B cell (primary cell): Measurements from ENCODE around the gene L2HGDH. TPM values are rescaled to one million over a fixed set of nuclear protein-coding genes. Genes with fewer than 3 reads are reported as not detected.

ENCODE experiments used
- ATAC-seq: fragments of 200-7000 bp; cut with Tn5 transposase; one replicate; pipeline ENCODE4 v1.10.0; 2021; ENCODE audit warnings: low read depth, mild to moderate bottlenecking, moderate number of reproducible peaks, moderate library complexity
- CTCF ChIA-PET: fragments of 350-600 bp; sonication (Branson Sonifier 250); formaldehyde crosslinking; loops from one replicate; lab custom pipeline; 2021; ENCODE audit warnings: antibody characterized with exemption, inconsistent platforms; lab: Charles Lee
- POLR2A ChIA-PET: fragments of 350-600 bp; sonication (Branson Sonifier 250); formaldehyde crosslinking; loops from one replicate; lab custom pipeline; 2021; ENCODE audit warnings: antibody characterized with exemption; lab: Charles Lee
- DNase-seq: peaks from one replicate; pipeline ENCODE4 v3.0.0; 2013
- H2AFZ ChIP-seq: 2 replicates; pipeline ENCODE4 v1.6.1; 2012; ENCODE audit warnings: mild to moderate bottlenecking, low read depth, low read length; ENCODE audit not compliant: insufficient read depth, poor library complexity, severe bottlenecking
- H3K27ac ChIP-seq, 2 donors: 1 replicate in 1 of 2; 2 replicates in 1 of 2; pipeline ENCODE4 v1.5.1; 2012 to 2013; ENCODE audit warnings: low read length in 2 of 2, mild to moderate bottlenecking in 2 of 2, moderate library complexity in 1 of 2
- H3K27me3 ChIP-seq, 4 experiments: fragments of 200-600 bp in 1 of 4; sonication (generic) in 1 of 4; replicated peaks in 1 of 4; 1 replicate in 2 of 4; 2 replicates in 2 of 4; pipeline versions ENCODE4 v1.6.1 to v1.7.0; 2013 to 2016; ENCODE audit warnings: low read length in 3 of 4, mild to moderate bottlenecking in 2 of 4, mixed read lengths in 1 of 4, moderate library complexity in 1 of 4; ENCODE audit not compliant: insufficient read depth in 4 of 4, control insufficient read depth in 3 of 4; ENCODE audit errors: control extremely low read depth in 1 of 4
- H3K36me3 ChIP-seq, 2 experiments: replicated peaks in 1 of 2; 1 replicate in 1 of 2; 2 replicates in 1 of 2; pipeline versions ENCODE4 v1.6.1 to v1.7.1; 2013; ENCODE audit warnings: low read length in 1 of 2; ENCODE audit not compliant: insufficient read depth in 2 of 2, control insufficient read depth in 1 of 2; ENCODE audit errors: control extremely low read depth in 1 of 2, extremely low read depth in 1 of 2
- H3K4me1 ChIP-seq, 2 donors: fragments of 200-600 bp in 1 of 2; sonication (generic) in 1 of 2; 1 replicate in 1 of 2; 2 replicates in 1 of 2; pipeline versions ENCODE4 v1.5.1 to v1.6.1; 2013 to 2017; ENCODE audit warnings: low read length in 2 of 2; ENCODE audit not compliant: control insufficient read depth in 2 of 2, insufficient read depth in 2 of 2
- H3K4me2 ChIP-seq: replicated peaks from 2 replicates; pipeline ENCODE3; 2012; ENCODE audit warnings: mild to moderate bottlenecking, low read depth, low read length; ENCODE audit not compliant: poor library complexity, severe bottlenecking
- H3K4me3 ChIP-seq, 5 experiments: fragments of 200-600 bp in 1 of 5; sonication (generic) in 1 of 5; 1 replicate in 3 of 5; 2 replicates in 2 of 5; pipeline versions ENCODE4 v1.5.1 to v1.7.0; 2011 to 2016; ENCODE audit warnings: low read length in 4 of 5, mild to moderate bottlenecking in 4 of 5, low read depth in 2 of 5, control low read depth in 1 of 5, moderate library complexity in 1 of 5; ENCODE audit not compliant: insufficient read depth in 1 of 5; ENCODE audit errors: control extremely low read depth in 1 of 5, extremely low read depth in 1 of 5
- H3K79me2 ChIP-seq: fragments of 200-600 bp; sonication (generic); one replicate; pipeline ENCODE4 v1.6.0; 2016; ENCODE audit warnings: low read length; ENCODE audit not compliant: control insufficient read depth, insufficient read depth
- H3K9ac ChIP-seq: fragments of 200-600 bp; sonication (generic); 2 replicates; pipeline ENCODE4 v1.6.1; 2017; ENCODE audit warnings: mild to moderate bottlenecking, low read length, moderate library complexity
- H3K9me3 ChIP-seq, 3 donors: one replicate each; pipeline versions ENCODE4 v1.6.1 to v1.7.1; 2013; ENCODE audit warnings: low read length in 2 of 3; ENCODE audit not compliant: control insufficient read depth in 2 of 3, insufficient read depth in 1 of 3; ENCODE audit errors: control extremely low read depth in 1 of 3
- H4K20me1 ChIP-seq: 2 replicates; pipeline ENCODE4 v1.6.0; 2012; ENCODE audit warnings: mild to moderate bottlenecking, low read length; ENCODE audit not compliant: insufficient read depth, control insufficient read depth, poor library complexity, severe bottlenecking
- H3K27ac Mint-ChIP-seq: one replicate; pipeline ENCODE4 v1.8.0; 2021; ENCODE audit warnings: mixed read lengths
- H3K27me3 Mint-ChIP-seq: one replicate; pipeline ENCODE4 v1.8.0; 2021; ENCODE audit warnings: mixed read lengths
- H3K4me1 Mint-ChIP-seq: one replicate; pipeline ENCODE4 v1.8.0; 2021; ENCODE audit warnings: mixed read lengths
- H3K4me3 Mint-ChIP-seq: one replicate; pipeline ENCODE4 v1.8.0; 2021; ENCODE audit warnings: mixed read lengths
- H3K9me3 Mint-ChIP-seq: one replicate; pipeline ENCODE4 v1.8.0; 2022; ENCODE audit warnings: mixed read lengths; ENCODE audit not compliant: insufficient read depth
- CTCF ChIP-seq: fragments of 200-600 bp; IDR thresholded peaks from one replicate; pipeline ENCODE4 v1.8.0; 2022; ENCODE audit warnings: antibody characterized with exemption, mild to moderate bottlenecking
- EZH2 ChIP-seq: IDR thresholded peaks from 2 replicates; pipeline ENCODE4 v1.6.1; 2012; ENCODE audit warnings: borderline replicate concordance, low read depth, mild to moderate bottlenecking, moderate library complexity, low read length; ENCODE audit not compliant: insufficient read depth, poor library complexity, severe bottlenecking
- WGBS: methylation state at CpG from one replicate; pipeline ENCODE4 v1.1.5; 2013; ENCODE audit warnings: missing lambda C conversion rate; ENCODE audit not compliant: insufficient coverage; 5-methylcytosine and 5-hydroxymethylcytosine counted together
- intact Hi-C: fragments of 100-400 bp; cut with micrococcal nuclease; formaldehyde crosslinking; loops from one replicate; pipeline ENCODE4 v1.10.0; 2022
- polyA plus RNA-seq: library from polyadenylated mRNA; depleted of rRNA; stranded (reverse); fragments of >200 nt; gene quantifications from 2 replicates; pipeline ENCODE4 v1.2.3, GENCODE V29; 2012
- total RNA-seq, 2 donors: library from RNA; stranded (reverse); fragments of 120-200 nt in 1 of 2; gene quantifications; 1 replicate in 1 of 2; 2 replicates in 1 of 2; pipeline versions ENCODE4 v1.2.3 to v1.2.4, GENCODE V29; 2013 to 2022

The L2HGDH gene
- total and polyA plus RNA-seq, 2 donors (not counting 1 experiment from before 2014, with no cell fraction given), result 1.1 to 5.5 TPM

GRCh38 chr14:50343434-50343833 is 31.4 kb upstream of the L2HGDH start:
- H3K27ac ChIP-seq, result no peak overlapping the region
- Mint-ChIP-seq H3K4me3 (no peak overlapping the region), H3K4me1 (peaks cover 13% of the 10 kb centered on the region), H3K27me3 (no peaks in the 10 kb centered on the region), H3K9me3 (no peaks in the 10 kb centered on the region), H3K27ac (no peak overlapping the region)
- H3K4me2 ChIP-seq, result no peak overlapping the region
- DNase-seq (no peak), ATAC-seq (no peak)
- no peak overlapping the region for H2AFZ ChIP-seq
- TF ChIP-seq CTCF, result no peak
- no peak for TF ChIP-seq EZH2
- H3K4me1 ChIP-seq, result peaks cover 5 to 8% of the 10 kb centered on the region in 2 donors
- ChIA-PET CTCF (interaction anchor here (1.1 to 1.4 kb wide), 6 partner anchors 14 to 188 kb away, joined by 3 to 8 read pairs (median 4); partner anchors contain the start of gene MAP4K5), POLR2A (no interaction called here)
- peaks cover 0 to 10% of the 10 kb centered on the region in 2 experiments for H3K36me3 ChIP-seq
- no peaks in the 10 kb centered on the region for H4K20me1 ChIP-seq
- H3K9ac ChIP-seq, result no peak overlapping the region
- intact Hi-C loops, result loop anchor here (2.0 kb wide), 2 partner anchors 53 to 189 kb away; partner anchors contain the start of genes CDKL1 and MAP4K5
- no CpG with 5 or more reads among the region's 1 CpG for WGBS
- no peaks in the 10 kb centered on the region for H3K9me3 ChIP-seq
- no peaks in the 10 kb centered on the region for H3K79me2 ChIP-seq
- no peak overlapping the region for H3K4me3 ChIP-seq
- H3K27me3 ChIP-seq, result no peaks in the 10 kb centered on the region

- Mint-ChIP-seq H3K9me3 (no peaks in the 10 kb centered on the region), H3K27ac (no peak overlapping the region), H3K4me3 (no peak overlapping the region), H3K4me1 (peaks cover 13% of the 10 kb centered on the region), H3K27me3 (no peaks in the 10 kb centered on the region)
- WGBS, result 8% methylated on average over 6 of the region's 8 CpGs
- POLR2A ChIA-PET, result interaction anchor here (0.5 to 0.7 kb wide), 2 partner anchors 23 to 407 kb away, joined by 4 to 10 read pairs; no protein-coding TSS in a partner anchor
- intact Hi-C loops, result loop anchor here (2.0 kb wide), 2 partner anchors 54 to 190 kb away; partner anchors contain the start of genes CDKL1 and MAP4K5
- no peak overlapping the region for H3K9ac ChIP-seq
- no peaks in the 10 kb centered on the region for H3K27me3 ChIP-seq
- no peaks in the 10 kb centered on the region for H4K20me1 ChIP-seq
- H3K4me1 ChIP-seq, result peaks cover 5 to 8% of the 10 kb centered on the region in 2 donors
- H3K4me3 ChIP-seq, result no peak overlapping the region
- no peak overlapping the region for H3K27ac ChIP-seq
- ATAC-seq (peak; percentile 67), DNase-seq (peak; percentile 70)
- peaks cover 0 to 10% of the 10 kb centered on the region in 2 experiments for H3K36me3 ChIP-seq
- TF ChIP-seq EZH2, result no peak
- peak; percentile 44 for TF ChIP-seq CTCF
- no peaks in the 10 kb centered on the region for H3K79me2 ChIP-seq
- H3K9me3 ChIP-seq, result no peaks in the 10 kb centered on the region
- H2AFZ ChIP-seq, result peak overlapping the region; percentile 14
- no peak overlapping the region for H3K4me2 ChIP-seq
- CTCF ChIA-PET, result interaction anchor here (0.6 to 1.4 kb wide), 12 partner anchors 15 to 517 kb away, joined by 3 to 8 read pairs (median 4); partner anchors contain the start of gene MAP4K5
Measured at GRCh38 chr14:50342221-50343078, 30.4 kb upstream of the L2HGDH start.
